HepG2 (cell line): ENCODE results near the gene CXCR5. TPM values are rescaled to one million over a fixed set of nuclear protein-coding genes. Genes with fewer than 3 reads are reported as not detected.

Experiments
- ATAC-seq: fragments of 200-7000 bp; cut with Tn5 transposase; 3 replicates; pipeline ENCODE4 v1.9.1; 2020; ENCODE audit warnings: mild to moderate bottlenecking, moderate library complexity
- BruUV-seq: library from RNA; stranded (reverse); fragments of 400-500 nt; replicated peaks from 2 replicates; lab custom pipeline; 2021; lab: Mats Ljungman, UMichigan
- CTCF ChIA-PET: fragments of 300-600 bp; formaldehyde crosslinking; extraction: SDS; loops from one replicate; lab custom pipeline; 2021; ENCODE audit warnings: low total read pairs, inconsistent platforms, low intra/inter-chr PET ratio; lab: Yijun Ruan, JAX
- POLR2A ChIA-PET: fragments of 350-600 bp; sonication (Branson Sonifier 250); formaldehyde crosslinking; loops from one replicate; lab custom pipeline; 2020; ENCODE audit warnings: antibody characterized with exemption, inconsistent platforms; lab: Yijun Ruan, JAX
- DNase-seq: peaks from one replicate; pipeline ENCODE4 v3.0.0-alpha.2; 2015; ENCODE audit warnings: low spot score
- FAIRE-seq: peaks from 3 replicates; lab custom pipeline; 2011; peaks lifted over from hg19 to GRCh38; lab: Jason Lieb, UNC
- H2AFZ ChIP-seq: one replicate; pipeline ENCODE4 v1.6.1; 2011; ENCODE audit warnings: low read length, inconsistent platforms
- H3K27ac ChIP-seq: fragments of 300-600 bp; 3 replicates; pipeline ENCODE4 v1.8.0; 2011; ENCODE audit warnings: mixed run types, mild to moderate bottlenecking, mixed read lengths, low read length, inconsistent platforms; ENCODE audit not compliant: insufficient read depth; ENCODE audit errors: extremely low read length
- H3K27me3 ChIP-seq, 2 experiments: fragments of 200-600 bp in 1 of 2; 2 replicates in 1 of 2; 3 replicates in 1 of 2; pipeline versions ENCODE4 v1.6.0 to v1.8.0; 2011; ENCODE audit warnings: low read length in 2 of 2, mild to moderate bottlenecking in 2 of 2, moderate library complexity in 2 of 2, inconsistent platforms in 1 of 2; ENCODE audit not compliant: insufficient read depth in 2 of 2, control insufficient read depth in 1 of 2
- H3K36me3 ChIP-seq, 2 experiments: fragments of 200-600 bp in 1 of 2; replicated peaks in 1 of 2; 2 replicates in 1 of 2; 3 replicates in 1 of 2; pipeline versions ENCODE4 v1.5.1 to v1.8.0; 2011; ENCODE audit warnings: low read length in 2 of 2, inconsistent platforms in 1 of 2; ENCODE audit not compliant: insufficient read depth in 2 of 2, control insufficient read depth in 1 of 2
- H3K4me1 ChIP-seq: 2 replicates; pipeline ENCODE4 v1.5.1; 2012; ENCODE audit warnings: low read length, inconsistent platforms; ENCODE audit not compliant: insufficient read depth
- H3K4me2 ChIP-seq: 2 replicates; pipeline ENCODE4 v1.6.0; 2011; ENCODE audit warnings: low read depth, low read length, inconsistent platforms
- H3K4me3 ChIP-seq, 3 experiments: fragments of 200-600 bp in 1 of 3; sonication (generic), shearing (Covaris generic) in 1 of 3; replicated peaks in 1 of 3; 2 replicates each; pipeline ENCODE4 v1.5.1; 2011 to 2016; ENCODE audit warnings: low read length in 3 of 3, inconsistent platforms in 2 of 3, low read depth in 2 of 3, mild to moderate bottlenecking in 2 of 3, control low read depth in 1 of 3, mixed read lengths in 1 of 3; ENCODE audit not compliant: insufficient read depth in 1 of 3
- H3K79me2 ChIP-seq: one replicate; pipeline ENCODE4 v1.6.1; 2011; ENCODE audit warnings: low read length, inconsistent platforms; ENCODE audit not compliant: insufficient read depth
- H3K9ac ChIP-seq: 2 replicates; pipeline ENCODE4 v1.6.0; 2011; ENCODE audit warnings: mild to moderate bottlenecking, low read depth, low read length, inconsistent platforms; ENCODE audit not compliant: insufficient read depth
- H3K9me3 ChIP-seq: 2 replicates; pipeline ENCODE4 v1.5.1; 2012; ENCODE audit warnings: mild to moderate bottlenecking, low read length
- H4K20me1 ChIP-seq: 2 replicates; pipeline ENCODE4 v1.6.0; 2011; ENCODE audit warnings: inconsistent platforms, mild to moderate bottlenecking, low read length, moderate library complexity; ENCODE audit not compliant: insufficient read depth
- GABPA ChIP-seq, 2 experiments: IDR thresholded peaks; 2 replicates each; pipeline ENCODE4 v1.6.1; 2011 to 2016; ENCODE audit warnings: low read depth in 2 of 2, low read length in 1 of 2, missing biosample characterization in 1 of 2, missing genetic modification characterization in 1 of 2
- KLF9 ChIP-seq: IDR thresholded peaks from 2 replicates; pipeline ENCODE4 v1.6.1; 2016; ENCODE audit warnings: low read depth
- PAF1 ChIP-seq: IDR thresholded peaks from 2 replicates; pipeline ENCODE4 v1.6.1; 2016; ENCODE audit warnings: missing genetic modification reagents, missing compliant biosample characterization
- RBFOX2 ChIP-seq: fragments of 200-400 bp; formaldehyde crosslinking; IDR thresholded peaks from 2 replicates; pipeline ENCODE4 v1.6.1; 2017; ENCODE audit warnings: low read depth, mild to moderate bottlenecking, low read length
- RXRB ChIP-seq: IDR thresholded peaks from 2 replicates; pipeline ENCODE4 v1.6.1; 2016; ENCODE audit warnings: borderline replicate concordance, missing genetic modification reagents, missing compliant biosample characterization
- SCMH1 ChIP-seq: sonication (generic); formaldehyde crosslinking; IDR thresholded peaks from 2 replicates; pipeline ENCODE4 v1.9.0; 2021; ENCODE audit warnings: missing genetic modification reagents, mild to moderate bottlenecking, borderline replicate concordance
- ZNF121 ChIP-seq: sonication (generic); formaldehyde crosslinking; IDR thresholded peaks from 2 replicates; pipeline ENCODE4 v1.5.0; 2020; ENCODE audit warnings: mild to moderate bottlenecking, missing genetic modification reagents
- ZNF224 ChIP-seq: sonication (generic); formaldehyde crosslinking; IDR thresholded peaks from 2 replicates; pipeline ENCODE4 v1.5.0; 2020; ENCODE audit warnings: mild to moderate bottlenecking, missing genetic modification reagents
- ZNF331 ChIP-seq: sonication (generic); formaldehyde crosslinking; IDR thresholded peaks from 2 replicates; pipeline ENCODE4 v1.4.0; 2020; ENCODE audit warnings: missing genetic modification reagents
- ZNF7 ChIP-seq: IDR thresholded peaks from 2 replicates; pipeline ENCODE4 v1.6.1; 2016; ENCODE audit warnings: missing biosample characterization, missing genetic modification reagents
- ZSCAN12 ChIP-seq: sonication (generic); formaldehyde crosslinking; IDR thresholded peaks from 2 replicates; pipeline ENCODE4 v1.9.0; 2021; ENCODE audit warnings: mild to moderate bottlenecking, missing genetic modification reagents
- WGBS: methylation state at CpG from one replicate; pipeline ENCODE4 v1.1.6; 2017; ENCODE audit warnings: low lambda C conversion rate; 5-methylcytosine and 5-hydroxymethylcytosine counted together
- in situ Hi-C: cut with HindIII; loops from 2 replicates; pipeline ENCODE4 v1.10.0; 2017; ENCODE audit warnings: low pct_unique_long_range_greater_than_20kb; ENCODE audit not compliant: extremely low pct_ligation_motif_present
- intact Hi-C: fragments of 100-400 bp; cut with micrococcal nuclease; formaldehyde crosslinking; loops from one replicate; pipeline ENCODE4 v1.10.0; 2022; ENCODE audit not compliant: unreplicated experiment
- polyA plus RNA-seq, 8 experiments: library from polyadenylated mRNA; depleted of rRNA in 3 of 8; stranded (reverse) in 7 of 8; unstranded in 1 of 8; fragments of >200 nt; fragmentation: Illumina TruSeq in 4 of 8; extraction: Trizol in 4 of 8; gene quantifications; 2 replicates each; pipeline versions ENCODE4 v1.2.1 to v1.2.3, GENCODE V29; 2011 to 2016; ENCODE audit warnings: low read depth in 4 of 8, missing spikeins in 1 of 8, mixed read lengths in 1 of 8; ENCODE audit not compliant: insufficient read depth in 1 of 8
- total RNA-seq, 5 experiments: library from RNA; depleted of rRNA; stranded (reverse); fragments of >200 nt; fragmentation: Illumina TruSeq; extraction: Trizol; gene quantifications; 2 replicates each; pipeline ENCODE4 v1.2.3, GENCODE V29; 2016; ENCODE audit warnings: low read depth in 1 of 5
- TF ChIP-seq, protein P1 (sequence below): sonication (generic); formaldehyde crosslinking; IDR thresholded peaks from 2 replicates; pipeline ENCODE4 v1.8.0; 2022; ENCODE audit warnings: mild to moderate bottlenecking, missing genetic modification reagents
- TF ChIP-seq, protein P2 (sequence below): sonication (generic); formaldehyde crosslinking; IDR thresholded peaks from 2 replicates; pipeline ENCODE4 v1.4.0; 2020; ENCODE audit warnings: mild to moderate bottlenecking, missing genetic modification reagents
- TF ChIP-seq, protein P3 (sequence below): sonication (generic); formaldehyde crosslinking; IDR thresholded peaks from 2 replicates; pipeline ENCODE4 v1.5.0; 2020; ENCODE audit warnings: missing genetic modification reagents, mild to moderate bottlenecking, borderline replicate concordance

CXCR5 gene
- total and polyA plus RNA-seq, 2 of the 13 experiments (the other 11 are each of a cell fraction or from before 2014, with no cell fraction given): not detected

DNA sequence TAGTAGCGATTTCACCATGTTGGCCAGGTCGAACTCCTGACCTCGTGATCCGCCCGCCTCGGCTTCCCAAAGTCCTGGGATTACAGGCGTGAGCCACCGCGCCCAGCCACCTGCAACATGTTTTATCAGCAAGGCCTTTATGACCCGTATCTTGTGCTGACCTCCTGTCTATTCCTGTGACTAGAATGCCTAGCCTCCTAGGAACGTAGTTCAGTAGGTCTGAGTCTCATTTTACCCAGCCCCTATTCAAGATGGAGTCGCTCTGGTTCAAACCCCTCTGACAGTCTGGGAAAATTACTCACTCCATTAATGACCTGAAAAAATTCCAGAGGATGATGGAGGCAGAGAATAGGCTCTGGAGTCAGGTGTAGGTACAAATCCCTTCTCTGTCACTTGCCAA is 30.0 kb upstream of the CXCR5 start (continued):
- TF ChIP-seq, protein P1, sequence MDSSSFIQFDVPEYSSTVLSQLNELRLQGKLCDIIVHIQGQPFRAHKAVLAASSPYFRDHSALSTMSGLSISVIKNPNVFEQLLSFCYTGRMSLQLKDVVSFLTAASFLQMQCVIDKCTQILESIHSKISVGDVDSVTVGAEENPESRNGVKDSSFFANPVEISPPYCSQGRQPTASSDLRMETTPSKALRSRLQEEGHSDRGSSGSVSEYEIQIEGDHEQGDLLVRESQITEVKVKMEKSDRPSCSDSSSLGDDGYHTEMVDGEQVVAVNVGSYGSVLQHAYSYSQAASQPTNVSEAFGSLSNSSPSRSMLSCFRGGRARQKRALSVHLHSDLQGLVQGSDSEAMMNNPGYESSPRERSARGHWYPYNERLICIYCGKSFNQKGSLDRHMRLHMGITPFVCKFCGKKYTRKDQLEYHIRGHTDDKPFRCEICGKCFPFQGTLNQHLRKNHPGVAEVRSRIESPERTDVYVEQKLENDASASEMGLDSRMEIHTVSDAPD (CRISPR knock-in tag): no peak
- TF ChIP-seq ZNF121 (CRISPR knock-in tag): no peak
- TF ChIP-seq, protein P2, sequence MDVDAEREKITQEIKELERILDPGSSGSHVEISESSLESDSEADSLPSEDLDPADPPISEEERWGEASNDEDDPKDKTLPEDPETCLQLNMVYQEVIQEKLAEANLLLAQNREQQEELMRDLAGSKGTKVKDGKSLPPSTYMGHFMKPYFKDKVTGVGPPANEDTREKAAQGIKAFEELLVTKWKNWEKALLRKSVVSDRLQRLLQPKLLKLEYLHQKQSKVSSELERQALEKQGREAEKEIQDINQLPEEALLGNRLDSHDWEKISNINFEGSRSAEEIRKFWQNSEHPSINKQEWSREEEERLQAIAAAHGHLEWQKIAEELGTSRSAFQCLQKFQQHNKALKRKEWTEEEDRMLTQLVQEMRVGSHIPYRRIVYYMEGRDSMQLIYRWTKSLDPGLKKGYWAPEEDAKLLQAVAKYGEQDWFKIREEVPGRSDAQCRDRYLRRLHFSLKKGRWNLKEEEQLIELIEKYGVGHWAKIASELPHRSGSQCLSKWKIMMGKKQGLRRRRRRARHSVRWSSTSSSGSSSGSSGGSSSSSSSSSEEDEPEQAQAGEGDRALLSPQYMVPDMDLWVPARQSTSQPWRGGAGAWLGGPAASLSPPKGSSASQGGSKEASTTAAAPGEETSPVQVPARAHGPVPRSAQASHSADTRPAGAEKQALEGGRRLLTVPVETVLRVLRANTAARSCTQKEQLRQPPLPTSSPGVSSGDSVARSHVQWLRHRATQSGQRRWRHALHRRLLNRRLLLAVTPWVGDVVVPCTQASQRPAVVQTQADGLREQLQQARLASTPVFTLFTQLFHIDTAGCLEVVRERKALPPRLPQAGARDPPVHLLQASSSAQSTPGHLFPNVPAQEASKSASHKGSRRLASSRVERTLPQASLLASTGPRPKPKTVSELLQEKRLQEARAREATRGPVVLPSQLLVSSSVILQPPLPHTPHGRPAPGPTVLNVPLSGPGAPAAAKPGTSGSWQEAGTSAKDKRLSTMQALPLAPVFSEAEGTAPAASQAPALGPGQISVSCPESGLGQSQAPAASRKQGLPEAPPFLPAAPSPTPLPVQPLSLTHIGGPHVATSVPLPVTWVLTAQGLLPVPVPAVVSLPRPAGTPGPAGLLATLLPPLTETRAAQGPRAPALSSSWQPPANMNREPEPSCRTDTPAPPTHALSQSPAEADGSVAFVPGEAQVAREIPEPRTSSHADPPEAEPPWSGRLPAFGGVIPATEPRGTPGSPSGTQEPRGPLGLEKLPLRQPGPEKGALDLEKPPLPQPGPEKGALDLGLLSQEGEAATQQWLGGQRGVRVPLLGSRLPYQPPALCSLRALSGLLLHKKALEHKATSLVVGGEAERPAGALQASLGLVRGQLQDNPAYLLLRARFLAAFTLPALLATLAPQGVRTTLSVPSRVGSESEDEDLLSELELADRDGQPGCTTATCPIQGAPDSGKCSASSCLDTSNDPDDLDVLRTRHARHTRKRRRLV (CRISPR knock-in tag): no peak
- TF ChIP-seq RXRB (CRISPR knock-in tag): no peak

DNA sequence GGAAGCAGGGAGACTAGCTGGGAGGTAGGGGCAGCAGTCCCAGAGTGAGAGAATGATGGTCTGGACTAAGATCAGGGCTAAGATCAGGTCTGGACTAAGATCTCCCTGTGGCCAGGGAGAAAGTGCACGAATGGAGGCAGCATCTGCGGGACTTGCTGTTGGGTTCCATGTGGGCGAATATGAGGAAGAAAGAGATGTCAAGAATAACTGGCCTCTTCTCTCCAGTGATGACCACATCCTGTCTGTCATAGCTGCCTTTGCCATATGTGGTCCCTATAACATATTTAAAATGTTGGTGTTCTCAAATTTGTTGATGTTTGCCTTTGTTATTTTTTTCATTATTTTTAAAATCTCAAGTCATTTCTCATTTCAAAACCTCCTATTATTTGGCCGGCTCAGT is 27.4 kb upstream of the CXCR5 start:
- ChIA-PET POLR2A (no interaction called here), CTCF (no interaction called here)
- Histone ChIP-seq H3K36me3 (no peaks in the 10 kb centered on the region), H3K4me3 (no peak overlapping the region), H3K4me2 (no peak overlapping the region), H3K79me2 (no peaks in the 10 kb centered on the region), H3K9ac (no peak overlapping the region), H3K9me3 (no peaks in the 10 kb centered on the region), H3K27me3 (no peaks in the 10 kb centered on the region; a peak in 1 of 5 replicates), H3K4me1 (no peaks in the 10 kb centered on the region), H2AFZ (no peak overlapping the region), H3K27ac (no peak overlapping the region), H4K20me1 (no peaks in the 10 kb centered on the region)
- BruUV-seq: no TSS peak
- 77% methylated on average over 3 of the region's 4 CpGs for WGBS
- intact Hi-C loops: no loop called here
- no peak for ATAC-seq
- in situ Hi-C loops: no loop called here
- TF ChIP-seq ZSCAN12: no peak
- no peak for TF ChIP-seq PAF1
- TF ChIP-seq, protein P1 (CRISPR knock-in tag): no peak
- TF ChIP-seq RBFOX2: no peak
- no peak for TF ChIP-seq ZNF331 (CRISPR knock-in tag)
- no peak for TF ChIP-seq ZNF7
- TF ChIP-seq, protein P3, sequence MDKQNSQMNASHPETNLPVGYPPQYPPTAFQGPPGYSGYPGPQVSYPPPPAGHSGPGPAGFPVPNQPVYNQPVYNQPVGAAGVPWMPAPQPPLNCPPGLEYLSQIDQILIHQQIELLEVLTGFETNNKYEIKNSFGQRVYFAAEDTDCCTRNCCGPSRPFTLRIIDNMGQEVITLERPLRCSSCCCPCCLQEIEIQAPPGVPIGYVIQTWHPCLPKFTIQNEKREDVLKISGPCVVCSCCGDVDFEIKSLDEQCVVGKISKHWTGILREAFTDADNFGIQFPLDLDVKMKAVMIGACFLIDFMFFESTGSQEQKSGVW (CRISPR knock-in tag): no peak
- TF ChIP-seq KLF9 (CRISPR knock-in tag): no peak
- TF ChIP-seq ZNF224 (CRISPR knock-in tag): no peak
- no peak for TF ChIP-seq SCMH1 (CRISPR knock-in tag)
- no peak for TF ChIP-seq GABPA (IDR thresholded peaks at IDR 0.05; ENCODE audit: low read depth, low read length)
- TF ChIP-seq GABPA (CRISPR knock-in tag; IDR thresholded peaks at IDR 0.05; ENCODE audit: low read depth): no peak
- no peak for FAIRE-seq
- no peak for DNase-seq
